A673 (cell line): Measurements from ENCODE around the gene USP36. TPM values are rescaled to one million over a fixed set of nuclear protein-coding genes. Genes with fewer than 3 reads are reported as not detected.

Experiments
- BruUV-seq: library from RNA; stranded (reverse); fragments of 400-500 nt; replicated peaks from 2 replicates; lab custom pipeline; 2021; lab: Mats Ljungman, UMichigan
- CTCF ChIA-PET: fragments of 300-600 bp; sonication (Branson Sonifier 250); formaldehyde crosslinking; loops from one replicate; lab custom pipeline; 2022; ENCODE audit warnings: antibody characterized with exemption; lab: Charles Lee
- POLR2A ChIA-PET: fragments of 300-600 bp; sonication (Branson Sonifier 250); formaldehyde crosslinking; loops from one replicate; lab custom pipeline; 2022; ENCODE audit warnings: antibody characterized with exemption; ENCODE audit not compliant: low non-redundant PET; lab: Charles Lee
- DNase-seq: peaks from one replicate; pipeline ENCODE4 v3.0.0-alpha.2; 2015; ENCODE audit warnings: low spot score
- H3K27ac ChIP-seq: fragments of 200-600 bp; sonication (generic); 2 replicates; pipeline ENCODE4 v1.5.1; 2016; ENCODE audit warnings: mixed run types, low read depth, mild to moderate bottlenecking, mixed read lengths, antibody characterized with exemption, low read length; ENCODE audit not compliant: poor library complexity, severe bottlenecking
- H3K27me3 ChIP-seq: fragments of 200-600 bp; sonication (generic); replicated peaks from 2 replicates; pipeline ENCODE4 v1.6.1; 2017; ENCODE audit warnings: mixed run types, low read depth, mild to moderate bottlenecking, mixed read lengths, antibody characterized with exemption, low read length; ENCODE audit not compliant: insufficient read depth, poor library complexity
- H3K36me3 ChIP-seq: fragments of 200-600 bp; sonication (generic); 2 replicates; pipeline ENCODE4 v1.6.1; 2016; ENCODE audit warnings: mixed run types, mild to moderate bottlenecking, mixed read lengths, antibody characterized with exemption, low read length; ENCODE audit not compliant: insufficient read depth, poor library complexity, severe bottlenecking
- H3K4me1 ChIP-seq: fragments of 200-600 bp; sonication (generic); 2 replicates; pipeline ENCODE4 v1.6.1; 2017; ENCODE audit warnings: mixed run types, mild to moderate bottlenecking, mixed read lengths, antibody characterized with exemption, low read length; ENCODE audit not compliant: insufficient read depth, poor library complexity, severe bottlenecking
- H3K4me3 ChIP-seq: fragments of 200-600 bp; sonication (generic); 2 replicates; pipeline ENCODE4 v1.5.1; 2016; ENCODE audit warnings: low read depth, mixed run types, mild to moderate bottlenecking, mixed read lengths, low read length; ENCODE audit not compliant: poor library complexity, severe bottlenecking
- H3K9me3 ChIP-seq: fragments of 200-600 bp; sonication (generic); 2 replicates; pipeline ENCODE4 v1.6.1; 2016; ENCODE audit warnings: mixed run types, low read depth, mild to moderate bottlenecking, mixed read lengths, antibody characterized with exemption, low read length; ENCODE audit not compliant: poor library complexity, severe bottlenecking
- EZH2 ChIP-seq: fragments of 200-600 bp; sonication (generic); IDR thresholded peaks from 2 replicates; pipeline ENCODE4 v1.6.1; 2017; ENCODE audit warnings: borderline replicate concordance, low read depth, mild to moderate bottlenecking, mixed read lengths, antibody characterized with exemption, low read length; ENCODE audit not compliant: poor library complexity, severe bottlenecking
- intact Hi-C: fragments of 100-400 bp; cut with micrococcal nuclease; formaldehyde crosslinking; loops from one replicate; pipeline ENCODE4 v1.10.0; 2022; ENCODE audit not compliant: unreplicated experiment
- total RNA-seq: library from RNA; stranded (reverse); gene quantifications from 2 replicates; pipeline ENCODE4 v1.2.3, GENCODE V29; 2021
- TF ChIP-seq, protein P1 (sequence below): fragments of 300-800, 200-600 bp; sonication (generic); conservative IDR thresholded peaks from 2 replicates; pipeline ENCODE4 v1.5.1; 2017; ENCODE audit warnings: low read depth, mild to moderate bottlenecking, antibody characterized with exemption, low read length, moderate library complexity, mixed read lengths

The USP36 gene
- total RNA-seq, 1 experiment from 2014 or later = 74.9 TPM

DNA sequence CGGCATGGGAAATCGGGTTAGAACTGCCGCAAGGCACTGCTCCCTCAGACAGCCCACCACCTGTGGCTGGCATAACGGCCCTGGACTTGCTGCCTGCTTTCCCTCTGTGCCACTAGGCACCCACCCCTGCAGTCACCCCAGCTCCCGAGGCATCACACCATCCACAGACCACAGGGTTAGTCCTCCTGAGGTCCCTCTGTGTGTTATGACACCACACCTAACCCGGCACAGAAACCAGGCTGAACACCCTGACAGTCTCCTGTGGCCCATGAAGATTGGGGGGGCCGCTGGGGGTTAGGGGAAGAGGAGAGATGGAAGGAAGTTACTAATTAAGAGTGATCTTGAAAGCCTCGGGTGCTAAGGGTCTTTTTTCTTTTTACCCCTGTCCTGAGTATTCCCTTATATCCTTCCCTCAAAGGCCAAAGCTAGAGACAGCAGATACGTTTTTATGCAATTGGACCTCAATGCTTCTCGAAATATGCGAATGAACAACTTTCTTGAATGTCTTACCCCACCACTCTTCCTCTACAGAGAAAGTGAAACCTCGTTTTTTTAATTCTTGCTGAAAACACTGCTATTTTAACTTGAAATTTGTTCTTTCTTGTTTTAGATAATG is 65.5 kb downstream of the USP36 start:
- no peak for DNase-seq
- ChIA-PET POLR2A (no interaction called here), CTCF (no interaction called here)
- no peaks in the 10 kb centered on the region for H3K36me3 ChIP-seq
- no peaks in the 10 kb centered on the region for H3K27me3 ChIP-seq
- peaks cover 17% of the 10 kb centered on the region for H3K4me1 ChIP-seq
- H3K27ac ChIP-seq = peak overlapping the region; percentile 23
- H3K9me3 ChIP-seq = no peaks in the 10 kb centered on the region
- no TSS peak for BruUV-seq
- intact Hi-C loops = no loop called here
- TF ChIP-seq EZH2 = no peak
- H3K4me3 ChIP-seq = peak overlapping the region; percentile 13

DNA sequence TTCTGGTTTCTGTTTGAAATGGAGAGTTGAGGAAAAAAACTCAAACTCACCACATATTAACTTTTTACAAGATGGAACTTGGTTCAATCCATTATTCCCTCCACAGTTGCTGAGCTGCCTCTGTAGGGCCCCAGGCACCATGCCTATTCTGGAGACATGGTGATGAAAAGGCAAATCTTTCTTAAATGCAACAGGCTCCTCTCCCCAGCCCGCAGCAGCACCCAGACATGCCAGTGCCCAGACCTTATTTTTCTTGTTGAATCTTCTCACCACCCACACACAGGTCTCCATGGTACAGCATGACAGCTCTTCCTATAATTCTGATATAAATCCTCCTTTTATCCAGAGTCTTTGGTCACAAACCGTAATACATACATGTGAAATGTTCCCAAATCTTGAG is 66.2 kb downstream of the USP36 start:
- CTCF ChIA-PET = no interaction called here
- intact Hi-C loops = no loop called here
- Histone ChIP-seq H3K36me3 (no peaks in the 10 kb centered on the region), H3K27me3 (no peaks in the 10 kb centered on the region), H3K27ac (peak overlapping the region; percentile 23), H3K4me3 (peak overlapping the region; percentile 13), H3K4me1 (peaks cover 14% of the 10 kb centered on the region), H3K9me3 (no peaks in the 10 kb centered on the region)
- BruUV-seq = no TSS peak
- no peak for DNase-seq
- TF ChIP-seq, protein P1, sequence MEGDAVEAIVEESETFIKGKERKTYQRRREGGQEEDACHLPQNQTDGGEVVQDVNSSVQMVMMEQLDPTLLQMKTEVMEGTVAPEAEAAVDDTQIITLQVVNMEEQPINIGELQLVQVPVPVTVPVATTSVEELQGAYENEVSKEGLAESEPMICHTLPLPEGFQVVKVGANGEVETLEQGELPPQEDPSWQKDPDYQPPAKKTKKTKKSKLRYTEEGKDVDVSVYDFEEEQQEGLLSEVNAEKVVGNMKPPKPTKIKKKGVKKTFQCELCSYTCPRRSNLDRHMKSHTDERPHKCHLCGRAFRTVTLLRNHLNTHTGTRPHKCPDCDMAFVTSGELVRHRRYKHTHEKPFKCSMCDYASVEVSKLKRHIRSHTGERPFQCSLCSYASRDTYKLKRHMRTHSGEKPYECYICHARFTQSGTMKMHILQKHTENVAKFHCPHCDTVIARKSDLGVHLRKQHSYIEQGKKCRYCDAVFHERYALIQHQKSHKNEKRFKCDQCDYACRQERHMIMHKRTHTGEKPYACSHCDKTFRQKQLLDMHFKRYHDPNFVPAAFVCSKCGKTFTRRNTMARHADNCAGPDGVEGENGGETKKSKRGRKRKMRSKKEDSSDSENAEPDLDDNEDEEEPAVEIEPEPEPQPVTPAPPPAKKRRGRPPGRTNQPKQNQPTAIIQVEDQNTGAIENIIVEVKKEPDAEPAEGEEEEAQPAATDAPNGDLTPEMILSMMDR = no peak
- TF ChIP-seq EZH2 = no peak
- POLR2A ChIA-PET = no interaction called here

DNA sequence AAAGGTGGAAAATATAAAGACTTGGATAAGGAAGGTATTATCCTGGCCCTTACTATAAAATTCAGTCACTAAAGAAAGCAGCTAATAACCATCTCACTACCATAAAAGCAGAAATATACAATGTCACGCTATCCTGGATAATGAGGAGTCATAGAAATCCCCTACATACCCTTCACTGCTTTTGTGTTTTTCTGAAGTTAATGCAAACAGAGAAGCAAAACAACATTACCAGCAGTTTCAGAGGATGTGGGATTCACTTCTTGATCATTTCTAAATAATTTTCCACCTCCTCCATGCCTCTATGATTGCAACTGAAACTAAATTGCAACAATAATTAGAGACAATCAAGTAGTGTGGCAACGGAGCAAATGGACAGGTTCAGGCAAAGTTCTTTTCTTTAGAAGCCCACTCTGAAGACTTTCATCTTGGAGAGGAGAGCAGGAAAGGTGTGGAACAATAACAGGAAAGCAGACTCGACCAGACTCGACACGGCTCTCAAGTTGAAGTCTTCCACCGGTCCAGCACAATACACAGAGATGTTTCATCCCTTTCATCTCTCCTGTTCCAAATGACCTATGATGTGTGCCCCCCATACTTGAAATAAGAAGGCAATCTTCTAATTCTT is 68.7 kb downstream of the USP36 start:
- ChIA-PET CTCF (interaction anchor here (0.7 kb wide), 1 partner anchor 274 kb away, joined by 4 read pairs; no protein-coding TSS in a partner anchor), POLR2A (no interaction called here)
- intact Hi-C loops = no loop called here
- no TSS peak for BruUV-seq
- TF ChIP-seq EZH2 = no peak
- TF ChIP-seq, protein P1 = no peak
- H3K36me3 ChIP-seq = no peaks in the 10 kb centered on the region
- no peak overlapping the region for H3K4me3 ChIP-seq
- DNase-seq = no peak
- no peaks in the 10 kb centered on the region for H3K9me3 ChIP-seq
- H3K27ac ChIP-seq = no peak overlapping the region
- H3K4me1 ChIP-seq = peaks cover 14% of the 10 kb centered on the region
- H3K27me3 ChIP-seq = no peaks in the 10 kb centered on the region
